ENCODE results near the gene CD22. TPM values are rescaled to one million over a fixed set of nuclear protein-coding genes. Genes with fewer than 3 reads are reported as not detected.

CD22 gene
- total and polyA plus RNA-seq, 2 of the 8 experiments (the other 6 are each of a cell fraction or from before 2014, with no cell fraction given), result 0.06 to 0.60 TPM

DNA sequence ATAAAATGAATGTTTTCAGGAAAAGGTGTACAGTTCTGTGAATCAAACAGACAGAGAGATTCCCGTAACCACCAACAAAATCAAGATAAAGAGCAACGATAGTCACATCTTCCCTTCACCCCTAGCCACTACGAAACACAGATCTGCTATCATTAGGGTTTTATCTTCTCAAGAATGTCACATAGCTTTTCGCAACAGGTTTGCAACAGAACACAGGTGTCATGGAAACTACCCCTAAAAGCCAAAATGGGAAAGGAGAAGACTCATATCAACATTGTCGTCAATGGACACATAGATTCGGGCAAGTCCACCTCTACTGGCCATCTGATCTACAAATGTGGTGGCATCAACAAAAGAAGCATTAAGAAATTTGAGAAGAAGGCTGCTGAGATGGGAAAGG lies 52.9 kb downstream of the CD22 start:
- H3K18ac ChIP-seq (ENCODE audit: extremely low read depth, low read length), result no peak overlapping the region
- H3K27ac ChIP-seq (ENCODE audit: low read depth, low read length), result no peak overlapping the region
- peaks cover 23 to 27% of the 10 kb centered on the region in 2 experiments for H3K9me3 ChIP-seq (ENCODE audit: insufficient read depth in 2 of 2, low read depth in 1 of 2, low read length in 1 of 2)
- no peaks in the 10 kb centered on the region for H3K4me1 ChIP-seq (replicated peaks in 1 of 4; ENCODE audit: control insufficient read depth in 3 of 4, insufficient read depth in 4 of 4, low read length in 3 of 4)
- no peak overlapping the region for H4K5ac ChIP-seq (ENCODE audit: insufficient read length, low read depth, low read length)
- H4K20me1 ChIP-seq (replicated peaks in 1 of 2; ENCODE audit: control insufficient read depth in 1 of 2, insufficient read depth in 2 of 2, low read length in 2 of 2), result no peaks in the 10 kb centered on the region
- CTCF ChIA-PET (ENCODE audit: partially characterized antibody), result interaction anchor here (1.8 kb wide), 1 partner anchor 29 kb away, joined by 5 read pairs; no protein-coding TSS in a partner anchor
- no peak overlapping the region for H3K9ac ChIP-seq (replicated peaks in 1 of 4; ENCODE audit: extremely low read depth in 1 of 4, low read depth in 3 of 4, low read length in 3 of 4)
- H3K4ac ChIP-seq (replicated peaks; ENCODE audit: insufficient read length, low read depth, low read length), result no peak overlapping the region
- no peaks in the 10 kb centered on the region; a peak in 1 of 7 replicates for H3K27me3 ChIP-seq (replicated peaks in 1 of 4; ENCODE audit: control insufficient read depth in 3 of 4, extremely low read depth in 1 of 4, insufficient read depth in 3 of 4, low read length in 3 of 4)
- H2AK5ac ChIP-seq (ENCODE audit: low read depth, low read length), result no peak overlapping the region
- no peak overlapping the region for H3K56ac ChIP-seq (replicated peaks; ENCODE audit: insufficient read length, low read depth, low read length)
- H2BK120ac ChIP-seq (replicated peaks; ENCODE audit: low read depth, low read length), result no peak overlapping the region
- H4K91ac ChIP-seq (replicated peaks; ENCODE audit: insufficient read length, low read length), result no peak overlapping the region
- H3K36me3 ChIP-seq (ENCODE audit: control insufficient read depth in 2 of 4, insufficient read depth in 4 of 4, low read length in 3 of 4), result no peaks in the 10 kb centered on the region
- 88% methylated on average over 6 of the region's 6 CpGs; no CpG with 5 or more reads in 1 of the 2 experiments for WGBS, 2 experiments (ENCODE audit: extremely low coverage in 1 of 2, insufficient coverage in 1 of 2, insufficient read length in 1 of 2, insufficient replicate concordance in 2 of 2, low coverage in 1 of 2, low lambda C conversion rate in 2 of 2, missing lambda C conversion rate in 1 of 2)
- H3K4me2 ChIP-seq (ENCODE audit: insufficient read depth in 1 of 2, low read depth in 2 of 2, low read length in 2 of 2), result no peak overlapping the region
- H3K79me1 ChIP-seq (ENCODE audit: low read depth, low read length), result no peaks in the 10 kb centered on the region
- DNase-seq (ENCODE audit: low read depth in 1 of 2, low spot score in 2 of 2), result no peak
- H2BK5ac ChIP-seq (ENCODE audit: low read depth, low read length), result no peak overlapping the region
- TF ChIP-seq SAP30 (IDR thresholded peaks at IDR 0.05; ENCODE audit: insufficient read depth, insufficient replicate concordance, low read length) (no peak), CHD1 (IDR thresholded peaks at IDR 0.05; ENCODE audit: low read depth, low read length) (no peak), EGR1 (IDR thresholded peaks at IDR 0.05; ENCODE audit: borderline replicate concordance, low read depth, low read length) (no peak), POU5F1 (IDR thresholded peaks at IDR 0.05; ENCODE audit: low read depth, low read length) (no peak), CREB1 (IDR thresholded peaks at IDR 0.05) (no peak), BACH1 (IDR thresholded peaks at IDR 0.05; ENCODE audit: low read length) (no peak), SRF (IDR thresholded peaks at IDR 0.05; ENCODE audit: low read depth, low read length) (no peak), NANOG (IDR thresholded peaks at IDR 0.05; ENCODE audit: insufficient read depth, low read depth, low read length, poor library complexity, severe bottlenecking) (no peak), POLR2A (IDR thresholded peaks at IDR 0.05; ENCODE audit: control extremely low read depth in 1 of 2, low read depth in 2 of 2, low read length in 2 of 2) (no peak)
- TF ChIP-seq, protein P1, sequence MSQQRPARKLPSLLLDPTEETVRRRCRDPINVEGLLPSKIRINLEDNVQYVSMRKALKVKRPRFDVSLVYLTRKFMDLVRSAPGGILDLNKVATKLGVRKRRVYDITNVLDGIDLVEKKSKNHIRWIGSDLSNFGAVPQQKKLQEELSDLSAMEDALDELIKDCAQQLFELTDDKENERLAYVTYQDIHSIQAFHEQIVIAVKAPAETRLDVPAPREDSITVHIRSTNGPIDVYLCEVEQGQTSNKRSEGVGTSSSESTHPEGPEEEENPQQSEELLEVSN (IDR thresholded peaks at IDR 0.05), result no peak
- POLR2A ChIA-PET (ENCODE audit: partially characterized antibody), result no interaction called here
- H2BK20ac ChIP-seq (ENCODE audit: low read length), result no peak overlapping the region
- H2BK12ac ChIP-seq (ENCODE audit: low read depth, low read length), result no peak overlapping the region
- no peak overlapping the region for H4K8ac ChIP-seq (ENCODE audit: extremely low read depth, insufficient read depth, low read length)
- H2AFZ ChIP-seq (ENCODE audit: low read length), result no peak overlapping the region
- no peaks in the 10 kb centered on the region for H3K23me2 ChIP-seq (ENCODE audit: low read depth, low read length)
- H2BK15ac ChIP-seq (ENCODE audit: low read length), result no peak overlapping the region
- H3K14ac ChIP-seq (ENCODE audit: insufficient read length), result no peak overlapping the region
- H3K23ac ChIP-seq (ENCODE audit: insufficient read length), result no peak overlapping the region
- H3K4me3 ChIP-seq (ENCODE audit: extremely low read depth in 1 of 4, insufficient read depth in 2 of 4, low read depth in 3 of 4, low read length in 4 of 4), result no peak overlapping the region
- peak; percentile 39 for FAIRE-seq
- H3K79me2 ChIP-seq (ENCODE audit: control insufficient read depth in 1 of 2, insufficient read depth in 2 of 2, low read length in 2 of 2), result no peaks in the 10 kb centered on the region

All from H1 (cell line).